DOHH2 (cell line): ENCODE data around the gene WWOX.

ENCODE experiments used
- H3F3A ChIP-seq: fragments of 200-600 bp; sonication (generic), shearing (Covaris generic); 2 replicates; pipeline ENCODE4 v1.6.0; 2016; ENCODE audit warnings: antibody characterized with exemption, mild to moderate bottlenecking; ENCODE audit not compliant: control insufficient read depth, insufficient read depth
- H3K27ac ChIP-seq: fragments of 200-600 bp; sonication (generic); 2 replicates; pipeline ENCODE4 v1.5.1; 2014; ENCODE audit warnings: low read depth, mild to moderate bottlenecking, low read length, moderate library complexity
- H3K27me3 ChIP-seq: fragments of 200-600 bp; sonication (generic); 2 replicates; pipeline ENCODE4 v1.6.1; 2014; ENCODE audit warnings: mild to moderate bottlenecking, low read length, mixed read lengths; ENCODE audit not compliant: control insufficient read depth
- H3K36me3 ChIP-seq: fragments of 200-600 bp; sonication (generic); 2 replicates; pipeline ENCODE4 v1.6.1; 2014; ENCODE audit warnings: mild to moderate bottlenecking, low read length, moderate library complexity, mixed read lengths; ENCODE audit not compliant: control insufficient read depth
- H3K4me1 ChIP-seq: fragments of 200-600 bp; sonication (generic); 2 replicates; pipeline ENCODE4 v1.6.1; 2014; ENCODE audit warnings: mild to moderate bottlenecking, low read length, mixed read lengths; ENCODE audit not compliant: control insufficient read depth
- H3K4me2 ChIP-seq: fragments of 200-600 bp; sonication (generic); 2 replicates; pipeline ENCODE4 v1.6.0; 2014; ENCODE audit warnings: mild to moderate bottlenecking, low read length, moderate library complexity
- H3K4me3 ChIP-seq: fragments of 200-600 bp; sonication (generic); 2 replicates; pipeline ENCODE4 v1.5.1; 2014; ENCODE audit warnings: mild to moderate bottlenecking, low read length, mixed read lengths
- H3K79me2 ChIP-seq: fragments of 200-600 bp; sonication (generic); 2 replicates; pipeline ENCODE4 v1.6.1; 2014; ENCODE audit warnings: mild to moderate bottlenecking, low read length, mixed read lengths; ENCODE audit not compliant: control insufficient read depth
- H3K9me2 ChIP-seq: fragments of 200-600 bp; sonication (generic); replicated peaks from 2 replicates; pipeline ENCODE4 v1.6.1; 2014; ENCODE audit warnings: mild to moderate bottlenecking, low read length, mixed read lengths; ENCODE audit not compliant: control insufficient read depth
- H3K9me3 ChIP-seq: fragments of 200-600 bp; sonication (generic); 2 replicates; pipeline ENCODE4 v1.6.1; 2014; ENCODE audit warnings: antibody characterized with exemption, low read length, mixed read lengths; ENCODE audit not compliant: control insufficient read depth, insufficient read depth
- H4K20me1 ChIP-seq: fragments of 200-600 bp; sonication (generic); 2 replicates; pipeline ENCODE4 v1.6.0; 2014; ENCODE audit warnings: low read depth, mild to moderate bottlenecking, antibody characterized with exemption, low read length, moderate library complexity; ENCODE audit not compliant: control insufficient read depth, insufficient read depth
- CTCF ChIP-seq: fragments of 200-600 bp; sonication (generic); IDR thresholded peaks from one replicate; pipeline ENCODE4 v1.5.1; 2014; ENCODE audit warnings: antibody characterized with exemption, mild to moderate bottlenecking, low read depth, low read length; ENCODE audit not compliant: poor library complexity, severe bottlenecking
- EZH2phosphoT487 ChIP-seq: fragments of 200-600 bp; sonication (generic); IDR thresholded peaks from 2 replicates; pipeline ENCODE4 v1.6.1; 2017; ENCODE audit warnings: borderline replicate concordance, mild to moderate bottlenecking, antibody characterized with exemption, low read length, moderate library complexity, mixed read lengths

WWOX gene

DNA sequence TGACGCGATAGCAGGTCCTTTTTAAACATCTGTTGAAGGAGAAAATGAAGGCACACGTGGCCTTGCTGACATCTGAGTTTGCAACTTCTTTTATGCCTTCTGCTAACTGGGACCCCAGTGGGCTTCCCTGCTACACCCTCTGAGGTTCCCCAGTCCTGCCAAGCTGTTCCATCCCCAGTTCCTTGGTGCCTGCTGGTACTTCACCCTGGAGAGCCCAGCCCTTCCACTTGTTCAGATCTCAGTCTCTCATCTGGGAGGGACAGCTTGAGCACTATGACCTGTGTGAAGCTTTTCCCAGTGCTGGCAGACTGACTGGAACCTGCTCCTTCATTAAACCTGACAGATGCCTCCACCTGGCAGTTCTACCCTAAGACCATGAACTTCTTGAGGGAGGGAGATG is 95.5 kb downstream of the WWOX start:
- Histone ChIP-seq H3K27me3 (no peaks in the 10 kb centered on the region), H3K27ac (peak overlapping the region; percentile 85), H3K9me2 (no peaks in the 10 kb centered on the region), H3K36me3 (no peaks in the 10 kb centered on the region), H3K79me2 (peaks cover 6% of the 10 kb centered on the region), H3F3A (peaks cover 12% of the 10 kb centered on the region), H3K4me3 (peak overlapping the region; percentile 53), H4K20me1 (no peaks in the 10 kb centered on the region), H3K4me1 (peaks cover 55% of the 10 kb centered on the region), H3K9me3 (no peaks in the 10 kb centered on the region), H3K4me2 (peak overlapping the region; percentile 65)
- TF ChIP-seq CTCF (no peak), EZH2phosphoT487 (no peak)

DNA sequence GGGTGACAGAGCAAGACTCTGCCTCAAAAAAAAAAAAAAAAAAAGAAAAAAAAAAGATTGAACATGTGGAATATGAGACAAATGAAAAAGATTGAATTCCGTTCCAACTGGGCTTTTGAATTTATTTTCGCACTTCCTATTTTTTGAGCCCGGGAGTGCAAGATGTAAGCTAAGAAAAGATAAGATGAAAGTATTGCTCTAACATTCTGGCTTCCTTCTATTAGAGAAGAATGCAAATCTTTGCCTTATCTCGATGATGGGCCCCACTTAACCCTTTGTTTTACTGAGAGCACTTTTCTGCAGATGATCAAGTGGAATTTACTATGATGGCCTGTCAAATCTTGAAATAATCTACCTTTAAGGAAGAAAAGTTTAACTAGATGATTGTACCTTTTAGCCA is 96.3 kb downstream of the WWOX start:
- TF ChIP-seq CTCF (no peak), EZH2phosphoT487 (no peak)
- peak overlapping the region; percentile 85 for H3K27ac ChIP-seq
- peaks cover 12% of the 10 kb centered on the region for H3F3A ChIP-seq
- H3K79me2 ChIP-seq: peaks cover 6% of the 10 kb centered on the region
- H3K27me3 ChIP-seq: no peaks in the 10 kb centered on the region
- peak overlapping the region; percentile 53 for H3K4me3 ChIP-seq
- H4K20me1 ChIP-seq: no peaks in the 10 kb centered on the region
- H3K4me1 ChIP-seq: peaks cover 49% of the 10 kb centered on the region
- no peaks in the 10 kb centered on the region for H3K36me3 ChIP-seq
- peak overlapping the region; percentile 65 for H3K4me2 ChIP-seq
- no peaks in the 10 kb centered on the region for H3K9me3 ChIP-seq
- H3K9me2 ChIP-seq: no peaks in the 10 kb centered on the region

DNA sequence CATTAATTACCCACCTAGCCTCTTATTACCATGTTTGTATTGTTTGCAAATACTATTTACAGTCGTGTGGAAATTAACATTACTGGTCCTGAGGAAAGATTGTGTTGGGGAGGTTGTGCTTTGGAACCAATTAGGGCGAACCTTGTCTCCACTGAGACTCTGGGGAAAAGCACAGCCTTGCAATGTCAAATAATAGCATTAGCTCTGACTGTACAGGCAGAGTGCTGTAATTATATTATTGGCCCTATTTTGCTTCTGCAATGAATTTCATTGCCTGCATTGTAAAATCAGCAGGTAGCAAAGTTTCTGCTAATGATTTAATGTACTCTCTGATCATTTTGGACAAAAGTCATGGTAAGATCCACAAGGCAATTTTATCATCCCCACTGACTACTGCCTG is 97.0 kb downstream of the WWOX start:
- Histone ChIP-seq H3K9me2 (no peaks in the 10 kb centered on the region), H3K4me2 (peak overlapping the region; percentile 65), H3K36me3 (no peaks in the 10 kb centered on the region), H3K9me3 (no peaks in the 10 kb centered on the region), H3K27ac (peak overlapping the region; percentile 85), H4K20me1 (no peaks in the 10 kb centered on the region), H3F3A (peaks cover 12% of the 10 kb centered on the region), H3K27me3 (no peaks in the 10 kb centered on the region), H3K4me3 (peak overlapping the region; percentile 53), H3K4me1 (peaks cover 49% of the 10 kb centered on the region), H3K79me2 (peaks cover 6% of the 10 kb centered on the region)
- no peak for TF ChIP-seq CTCF

- peaks cover 12% of the 10 kb centered on the region for H3F3A ChIP-seq
- no peak overlapping the region for H3K4me2 ChIP-seq
- no peaks in the 10 kb centered on the region for H3K9me3 ChIP-seq
- H3K4me3 ChIP-seq: no peak overlapping the region
- peaks cover 6% of the 10 kb centered on the region for H3K79me2 ChIP-seq
- peaks cover 45% of the 10 kb centered on the region for H3K4me1 ChIP-seq
- no peaks in the 10 kb centered on the region for H3K36me3 ChIP-seq
- H3K27me3 ChIP-seq: no peaks in the 10 kb centered on the region
- no peaks in the 10 kb centered on the region for H4K20me1 ChIP-seq
- TF ChIP-seq EZH2phosphoT487: no peak
- TF ChIP-seq CTCF: no peak
- no peak overlapping the region for H3K27ac ChIP-seq
- no peaks in the 10 kb centered on the region for H3K9me2 ChIP-seq
Measured at GRCh38 chr16:78198288-78198687, 98.8 kb downstream of the WWOX start.
